ENCODE measurements around the gene HDHD5.
A peak's percentile ranks its signal among the peaks of the same experiment; 100 is the strongest.

HDHD5 gene

DNA sequence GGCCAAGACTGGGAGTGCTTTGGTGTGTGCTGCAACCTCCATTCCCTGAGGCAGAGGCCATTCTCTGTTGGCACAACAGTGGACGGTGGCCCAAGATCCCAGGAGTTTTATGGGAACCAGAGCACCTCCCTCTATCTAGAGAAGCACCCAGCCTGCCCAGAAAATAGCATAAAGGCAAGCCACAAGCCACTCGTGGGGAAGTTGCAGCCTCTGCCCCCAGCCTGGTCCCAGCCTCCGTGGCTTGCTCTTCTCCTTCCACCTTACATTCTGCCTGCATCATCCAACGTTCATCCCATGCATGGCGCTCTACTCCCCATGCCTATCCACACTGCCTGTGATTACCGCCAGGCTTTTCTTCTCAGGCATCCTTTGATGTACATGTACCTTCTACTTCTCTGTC is 58.5 kb downstream of the HDHD5 start:
- TF ChIP-seq, protein P1, sequence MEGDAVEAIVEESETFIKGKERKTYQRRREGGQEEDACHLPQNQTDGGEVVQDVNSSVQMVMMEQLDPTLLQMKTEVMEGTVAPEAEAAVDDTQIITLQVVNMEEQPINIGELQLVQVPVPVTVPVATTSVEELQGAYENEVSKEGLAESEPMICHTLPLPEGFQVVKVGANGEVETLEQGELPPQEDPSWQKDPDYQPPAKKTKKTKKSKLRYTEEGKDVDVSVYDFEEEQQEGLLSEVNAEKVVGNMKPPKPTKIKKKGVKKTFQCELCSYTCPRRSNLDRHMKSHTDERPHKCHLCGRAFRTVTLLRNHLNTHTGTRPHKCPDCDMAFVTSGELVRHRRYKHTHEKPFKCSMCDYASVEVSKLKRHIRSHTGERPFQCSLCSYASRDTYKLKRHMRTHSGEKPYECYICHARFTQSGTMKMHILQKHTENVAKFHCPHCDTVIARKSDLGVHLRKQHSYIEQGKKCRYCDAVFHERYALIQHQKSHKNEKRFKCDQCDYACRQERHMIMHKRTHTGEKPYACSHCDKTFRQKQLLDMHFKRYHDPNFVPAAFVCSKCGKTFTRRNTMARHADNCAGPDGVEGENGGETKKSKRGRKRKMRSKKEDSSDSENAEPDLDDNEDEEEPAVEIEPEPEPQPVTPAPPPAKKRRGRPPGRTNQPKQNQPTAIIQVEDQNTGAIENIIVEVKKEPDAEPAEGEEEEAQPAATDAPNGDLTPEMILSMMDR (IDR thresholded peaks at IDR 0.05; ENCODE audit: unreplicated experiment in 3 of 3) = no peak
- no peaks in the 10 kb centered on the region for H3K4me1 Mint-ChIP-seq
- no peak overlapping the region for H3K4me3 Mint-ChIP-seq
- H3K27ac Mint-ChIP-seq = no peak overlapping the region
- peaks cover 14% of the 10 kb centered on the region for H3K36me3 Mint-ChIP-seq (ENCODE audit: low read depth)
- peaks cover 4% of the 10 kb centered on the region for H3K27me3 Mint-ChIP-seq (ENCODE audit: low read depth)
- H3K9me3 Mint-ChIP-seq = no peaks in the 10 kb centered on the region

GRCh38 chr22:17098379-17098819 is 60.7 kb downstream of the HDHD5 start:
- Mint-ChIP-seq H3K4me3 (no peak overlapping the region), H3K4me1 (no peaks in the 10 kb centered on the region), H3K27me3 (ENCODE audit: low read depth) (peaks cover 4% of the 10 kb centered on the region), H3K36me3 (ENCODE audit: low read depth) (peaks cover 14% of the 10 kb centered on the region), H3K9me3 (no peaks in the 10 kb centered on the region), H3K27ac (no peak overlapping the region)
- TF ChIP-seq, protein P1 (IDR thresholded peaks at IDR 0.05; ENCODE audit: unreplicated experiment in 3 of 3) = no peak

DNA sequence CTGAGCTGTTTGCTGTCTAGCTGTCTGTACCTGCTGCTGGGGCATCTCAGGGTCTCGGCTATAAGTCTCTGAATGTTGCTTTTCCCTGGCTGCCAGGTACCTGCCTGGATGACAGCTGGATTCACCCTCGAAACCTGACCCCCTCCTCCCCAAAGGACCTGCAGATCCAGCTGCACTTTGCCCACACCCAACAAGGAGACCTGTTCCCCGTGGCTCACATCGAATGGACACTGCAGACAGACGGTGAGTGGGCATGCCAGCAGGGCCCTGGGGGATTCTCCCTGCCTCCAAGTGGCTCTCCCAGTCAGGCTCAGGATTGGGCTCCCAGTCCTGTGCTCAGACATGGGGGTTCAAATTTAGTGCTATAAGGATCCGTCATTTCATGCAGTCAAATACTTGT is 61.4 kb downstream of the HDHD5 start:
- Mint-ChIP-seq H3K4me3 (no peak overlapping the region), H3K4me1 (no peaks in the 10 kb centered on the region), H3K27ac (no peak overlapping the region), H3K9me3 (no peaks in the 10 kb centered on the region), H3K27me3 (ENCODE audit: low read depth) (peaks cover 4% of the 10 kb centered on the region), H3K36me3 (ENCODE audit: low read depth) (peaks cover 14% of the 10 kb centered on the region)
- TF ChIP-seq, protein P1 (IDR thresholded peaks at IDR 0.05; ENCODE audit: unreplicated experiment in 3 of 3) = no peak

GRCh38 chr22:17097062-17097461 is 62.0 kb downstream of the HDHD5 start:
- peaks cover 9% of the 10 kb centered on the region for H3K36me3 Mint-ChIP-seq (ENCODE audit: low read depth)
- peaks cover 4% of the 10 kb centered on the region for H3K27me3 Mint-ChIP-seq (ENCODE audit: low read depth)
- H3K4me1 Mint-ChIP-seq = no peaks in the 10 kb centered on the region
- no peak overlapping the region for H3K27ac Mint-ChIP-seq
- no peak overlapping the region for H3K4me3 Mint-ChIP-seq
- H3K9me3 Mint-ChIP-seq = no peaks in the 10 kb centered on the region
- TF ChIP-seq, protein P1 (IDR thresholded peaks at IDR 0.05; ENCODE audit: unreplicated experiment in 3 of 3) = no peak

GRCh38 chr22:17096071-17096470 is 63.0 kb downstream of the HDHD5 start:
- Mint-ChIP-seq H3K9me3 (no peaks in the 10 kb centered on the region), H3K27me3 (ENCODE audit: low read depth) (peaks cover 4% of the 10 kb centered on the region), H3K36me3 (ENCODE audit: low read depth) (peaks cover 5% of the 10 kb centered on the region), H3K27ac (no peak overlapping the region), H3K4me3 (no peak overlapping the region), H3K4me1 (no peaks in the 10 kb centered on the region)
- TF ChIP-seq, protein P1 (IDR thresholded peaks at IDR 0.05; ENCODE audit: unreplicated experiment in 3 of 3) = no peak

- Mint-ChIP-seq H3K36me3 (ENCODE audit: low read depth) (no peaks in the 10 kb centered on the region), H3K27ac (no peak overlapping the region), H3K4me3 (no peak overlapping the region), H3K27me3 (ENCODE audit: low read depth) (peaks cover 4% of the 10 kb centered on the region), H3K4me1 (no peaks in the 10 kb centered on the region), H3K9me3 (no peaks in the 10 kb centered on the region)
- TF ChIP-seq, protein P1 (IDR thresholded peaks at IDR 0.05; ENCODE audit: unreplicated experiment in 3 of 3) = peak in 1 of 3 experiments; percentile 12
Observed at GRCh38 chr22:17095538-17095937, 63.5 kb downstream of the HDHD5 start.

Measured in nephron (organoid).